Activated naive CD8-positive, alpha-beta T cell treated with anti-CD3 and anti-CD28 coated beads, Interleukin-2, amount 10 ng/mL, durations not matched to agents 7 days and 5 days (primary cell): Measurements from ENCODE around the gene RNF41. TPM values are rescaled to one million over a fixed set of nuclear protein-coding genes. Genes with fewer than 3 reads are reported as not detected.

Source experiments
- ATAC-seq: fragments of 150-1000 bp; cut with Tn5 transposase; one replicate; pipeline ENCODE4 v1.10.0; 2021; ENCODE audit warnings: low read depth, moderate library complexity
- POLR2A ChIA-PET: fragments of 350-600 bp; sonication (Branson Sonifier 250); formaldehyde crosslinking; loops from one replicate; lab custom pipeline; 2021; ENCODE audit warnings: antibody characterized with exemption; lab: Charles Lee
- DNase-seq: peaks from one replicate; pipeline ENCODE4 v3.0.0; 2021
- H3K27ac Mint-ChIP-seq: one replicate; pipeline ENCODE4 v1.8.0; 2022; ENCODE audit warnings: mild to moderate bottlenecking, mixed read lengths
- H3K27me3 Mint-ChIP-seq: one replicate; pipeline ENCODE4 v1.8.0; 2022; ENCODE audit warnings: mild to moderate bottlenecking, moderate library complexity, mixed read lengths
- H3K36me3 Mint-ChIP-seq: one replicate; pipeline ENCODE4 v1.8.0; 2021; ENCODE audit warnings: mild to moderate bottlenecking, mixed read lengths
- H3K4me1 Mint-ChIP-seq: one replicate; pipeline ENCODE4 v1.8.0; 2021; ENCODE audit warnings: mixed read lengths
- H3K4me3 Mint-ChIP-seq: one replicate; pipeline ENCODE4 v1.8.0; 2022; ENCODE audit warnings: mild to moderate bottlenecking, moderate library complexity, mixed read lengths
- H3K9me3 Mint-ChIP-seq: one replicate; pipeline ENCODE4 v1.8.0; 2021; ENCODE audit warnings: mixed read lengths
- total RNA-seq, 2 experiments: library from RNA; stranded (reverse); gene quantifications; one replicate each; pipeline ENCODE4 v1.2.3, GENCODE V29; 2021

Gene RNF41
- total RNA-seq, 2 experiments from 2014 or later, result 36.1 to 38.1 TPM

GRCh38 chr12:56257491-56258067 lies 35.9 kb upstream of the RNF41 start:
- Mint-ChIP-seq H3K36me3 (peaks cover 7% of the 10 kb centered on the region), H3K9me3 (no peaks in the 10 kb centered on the region), H3K4me1 (peaks cover 19% of the 10 kb centered on the region), H3K27me3 (no peaks in the 10 kb centered on the region), H3K27ac (peak overlapping the region; percentile 78), H3K4me3 (peak overlapping the region; percentile 87)
- DNase-seq, result no peak
- ATAC-seq, result peak; percentile 7
- POLR2A ChIA-PET, result interaction anchor here (0.9 to 2.3 kb wide), 7 partner anchors 9 to 198 kb away, joined by 3 to 16 read pairs (median 4); partner anchors contain the start of genes COQ10A, RNF41, SMARCC2 and TIMELESS

- H3K36me3 Mint-ChIP-seq, result peaks cover 7% of the 10 kb centered on the region
- DNase-seq, result no peak
- peak overlapping the region; percentile 87 for H3K4me3 Mint-ChIP-seq
- H3K4me1 Mint-ChIP-seq, result peaks cover 19% of the 10 kb centered on the region
- H3K27me3 Mint-ChIP-seq, result no peaks in the 10 kb centered on the region
- ATAC-seq, result no peak
- POLR2A ChIA-PET, result interaction anchor here (0.9 to 2.3 kb wide), 3 partner anchors 10 to 192 kb away, joined by 4 to 16 read pairs (median 5); partner anchors contain the start of genes COQ10A and TIMELESS
- no peaks in the 10 kb centered on the region for H3K9me3 Mint-ChIP-seq
- no peak overlapping the region for H3K27ac Mint-ChIP-seq
Measured at GRCh38 chr12:56257071-56257470, 35.3 kb upstream of the RNF41 start.

GRCh38 chr12:56256326-56256960 lies 34.7 kb upstream of the RNF41 start:
- ATAC-seq (no peak), DNase-seq (no peak)
- H3K27ac Mint-ChIP-seq, result no peak overlapping the region
- H3K4me1 Mint-ChIP-seq, result peaks cover 19% of the 10 kb centered on the region
- H3K4me3 Mint-ChIP-seq, result peak overlapping the region; percentile 87
- peaks cover 7% of the 10 kb centered on the region for H3K36me3 Mint-ChIP-seq
- no peaks in the 10 kb centered on the region for H3K9me3 Mint-ChIP-seq
- no peaks in the 10 kb centered on the region for H3K27me3 Mint-ChIP-seq
- POLR2A ChIA-PET, result interaction anchor here (0.9 to 2.3 kb wide), 3 partner anchors 10 to 192 kb away, joined by 4 to 16 read pairs (median 5); partner anchors contain the start of genes COQ10A and TIMELESS

- no peak for ATAC-seq
- no peak for DNase-seq
- H3K36me3 Mint-ChIP-seq, result peaks cover 7% of the 10 kb centered on the region
- no peaks in the 10 kb centered on the region for H3K9me3 Mint-ChIP-seq
- POLR2A ChIA-PET, result no interaction called here
- H3K4me1 Mint-ChIP-seq, result peaks cover 19% of the 10 kb centered on the region
- no peaks in the 10 kb centered on the region for H3K27me3 Mint-ChIP-seq
- H3K27ac Mint-ChIP-seq, result no peak overlapping the region
- H3K4me3 Mint-ChIP-seq, result no peak overlapping the region
Measured at GRCh38 chr12:56255671-56256070, 33.9 kb upstream of the RNF41 start.

GRCh38 chr12:56253091-56253490 lies 31.4 kb upstream of the RNF41 start:
- Mint-ChIP-seq H3K9me3 (no peaks in the 10 kb centered on the region), H3K27me3 (no peaks in the 10 kb centered on the region), H3K4me3 (no peak overlapping the region), H3K36me3 (peaks cover 9% of the 10 kb centered on the region), H3K27ac (no peak overlapping the region), H3K4me1 (peaks cover 17% of the 10 kb centered on the region)
- no peak for DNase-seq
- POLR2A ChIA-PET, result no interaction called here
- no peak for ATAC-seq

GRCh38 chr12:56252649-56253048 lies 30.9 kb upstream of the RNF41 start:
- no peak overlapping the region for H3K4me3 Mint-ChIP-seq
- ATAC-seq (no peak), DNase-seq (no peak)
- POLR2A ChIA-PET, result interaction anchor here (1.1 kb wide), 1 partner anchor 17 kb away, joined by 4 read pairs; no protein-coding TSS in a partner anchor
- peaks cover 17% of the 10 kb centered on the region for H3K4me1 Mint-ChIP-seq
- no peaks in the 10 kb centered on the region for H3K27me3 Mint-ChIP-seq
- H3K27ac Mint-ChIP-seq, result no peak overlapping the region
- H3K9me3 Mint-ChIP-seq, result no peaks in the 10 kb centered on the region
- peaks cover 10% of the 10 kb centered on the region for H3K36me3 Mint-ChIP-seq

GRCh38 chr12:56248711-56249110 lies 27.0 kb upstream of the RNF41 start:
- DNase-seq, result no peak
- no peaks in the 10 kb centered on the region for H3K9me3 Mint-ChIP-seq
- no peak for ATAC-seq
- peaks cover 6% of the 10 kb centered on the region for H3K36me3 Mint-ChIP-seq
- POLR2A ChIA-PET, result interaction anchor here (0.6 kb wide), 1 partner anchor 177 kb away, joined by 6 read pairs; no protein-coding TSS in a partner anchor
- H3K27ac Mint-ChIP-seq, result no peak overlapping the region
- no peaks in the 10 kb centered on the region for H3K27me3 Mint-ChIP-seq
- no peak overlapping the region for H3K4me3 Mint-ChIP-seq
- peaks cover 5% of the 10 kb centered on the region for H3K4me1 Mint-ChIP-seq

- DNase-seq, result no peak
- Mint-ChIP-seq H3K27me3 (no peaks in the 10 kb centered on the region), H3K4me3 (no peak overlapping the region), H3K9me3 (no peaks in the 10 kb centered on the region), H3K36me3 (peaks cover 6% of the 10 kb centered on the region), H3K4me1 (peaks cover 5% of the 10 kb centered on the region), H3K27ac (no peak overlapping the region)
- ATAC-seq, result no peak
- POLR2A ChIA-PET, result interaction anchor here (0.6 to 0.9 kb wide), 2 partner anchors 26 to 125 kb away, joined by 3 to 6 read pairs; partner anchors contain the start of gene RNF41
Measured at GRCh38 chr12:56247923-56248322, 26.2 kb upstream of the RNF41 start.

- ATAC-seq, result no peak
Measured at GRCh38 chr12:56244494-56244893, 22.8 kb upstream of the RNF41 start.

GRCh38 chr12:56243731-56244181 lies 22.0 kb upstream of the RNF41 start:
- ATAC-seq, result no peak
- Mint-ChIP-seq H3K4me3 (no peak overlapping the region), H3K27me3 (no peaks in the 10 kb centered on the region), H3K27ac (no peak overlapping the region), H3K9me3 (no peaks in the 10 kb centered on the region), H3K36me3 (peaks cover 3% of the 10 kb centered on the region), H3K4me1 (peaks cover 1% of the 10 kb centered on the region)
- no peak for DNase-seq
- POLR2A ChIA-PET, result interaction anchor here (0.6 kb wide), 1 partner anchor 448 kb away, joined by 4 read pairs; no protein-coding TSS in a partner anchor

More at GRCh38 chr12:56244494-56244893, 22.8 kb upstream of the RNF41 start:
- H3K27ac Mint-ChIP-seq, result no peak overlapping the region
- no peak for DNase-seq
- peaks cover 5% of the 10 kb centered on the region for H3K4me1 Mint-ChIP-seq
- H3K4me3 Mint-ChIP-seq, result no peak overlapping the region
- no peaks in the 10 kb centered on the region for H3K27me3 Mint-ChIP-seq
- H3K36me3 Mint-ChIP-seq, result peaks cover 6% of the 10 kb centered on the region
- no peaks in the 10 kb centered on the region for H3K9me3 Mint-ChIP-seq
- POLR2A ChIA-PET, result no interaction called here

GRCh38 chr12:56242986-56243385 lies 21.3 kb upstream of the RNF41 start:
- POLR2A ChIA-PET, result no interaction called here
- peaks cover 1% of the 10 kb centered on the region for H3K4me1 Mint-ChIP-seq
- H3K9me3 Mint-ChIP-seq, result no peaks in the 10 kb centered on the region
- H3K36me3 Mint-ChIP-seq, result peaks cover 3% of the 10 kb centered on the region
- ATAC-seq (no peak), DNase-seq (no peak)
- H3K27ac Mint-ChIP-seq, result no peak overlapping the region
- no peak overlapping the region for H3K4me3 Mint-ChIP-seq
- no peaks in the 10 kb centered on the region for H3K27me3 Mint-ChIP-seq

- Mint-ChIP-seq H3K27ac (no peak overlapping the region), H3K4me1 (no peaks in the 10 kb centered on the region), H3K27me3 (no peaks in the 10 kb centered on the region), H3K4me3 (no peak overlapping the region), H3K36me3 (no peaks in the 10 kb centered on the region), H3K9me3 (no peaks in the 10 kb centered on the region)
- no peak for DNase-seq
- POLR2A ChIA-PET, result no interaction called here
- ATAC-seq, result no peak
Measured at GRCh38 chr12:56241424-56242303, 19.9 kb upstream of the RNF41 start.

GRCh38 chr12:56237552-56237951 lies 15.8 kb upstream of the RNF41 start:
- Mint-ChIP-seq H3K9me3 (no peaks in the 10 kb centered on the region), H3K4me1 (no peaks in the 10 kb centered on the region), H3K27me3 (no peaks in the 10 kb centered on the region), H3K4me3 (no peak overlapping the region), H3K36me3 (no peaks in the 10 kb centered on the region), H3K27ac (no peak overlapping the region)
- POLR2A ChIA-PET, result interaction anchor here (0.5 kb wide), 1 partner anchor 452 kb away, joined by 4 read pairs; no protein-coding TSS in a partner anchor
- DNase-seq, result no peak
- ATAC-seq, result no peak
